ENCODE results near the gene CLCN1.
A peak's percentile ranks its signal among the peaks of the same experiment; 100 is the strongest.

DNA sequence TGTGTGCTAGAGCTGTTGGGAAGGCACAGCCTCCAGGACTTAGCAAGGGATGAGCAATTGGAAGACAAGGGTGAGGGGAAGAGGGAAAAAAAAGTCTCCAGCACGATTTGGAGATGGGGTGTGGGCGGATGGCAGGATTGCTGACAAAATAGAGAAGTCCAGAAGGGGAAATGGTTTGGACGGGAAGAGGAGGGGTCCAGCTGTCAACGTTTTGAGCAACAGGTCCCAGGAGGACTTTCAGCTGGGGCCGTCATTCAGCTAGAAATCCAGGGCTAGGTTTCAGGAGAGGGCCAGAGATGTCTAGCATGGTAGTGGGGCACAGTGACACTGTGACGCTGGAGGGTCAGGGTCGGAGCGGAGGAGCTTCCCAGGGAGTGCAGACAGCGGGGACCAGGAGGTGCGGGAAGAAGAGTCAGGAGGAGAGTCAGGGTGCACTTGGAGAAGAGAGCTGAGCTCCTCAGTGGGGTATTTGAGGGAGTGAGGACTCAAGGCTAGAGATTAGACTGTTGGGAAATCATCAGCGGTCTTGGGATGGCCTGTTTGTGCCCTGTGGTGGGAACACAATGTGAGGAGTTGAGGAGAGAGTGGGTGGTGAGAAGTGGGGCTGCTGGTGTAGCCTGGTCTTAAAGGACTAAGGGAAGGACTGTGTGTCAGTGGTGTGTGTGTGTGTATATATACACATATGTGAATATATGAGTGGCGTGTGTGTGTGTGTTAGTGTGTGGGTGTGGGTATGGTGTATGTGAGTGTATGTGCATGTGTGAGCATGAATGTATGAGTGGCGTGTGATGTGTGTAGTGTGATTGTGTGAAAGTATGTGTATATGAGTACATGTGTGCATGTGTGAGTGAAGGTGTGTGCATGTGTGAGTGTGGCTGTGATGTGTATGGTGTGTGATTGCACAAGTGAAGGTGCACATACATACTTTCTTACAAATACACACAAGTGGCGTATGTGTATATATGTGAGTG, 69.0 kb downstream of the CLCN1 start:
- TF ChIP-seq POLR2A (IDR thresholded peaks at IDR 0.05; ENCODE audit: control extremely low read depth in 1 of 2, low read depth in 2 of 2, low read length in 2 of 2) (peak in 1 of 2 experiments; percentile 16; a peak in 1 of 3 replicates), SIN3A (conservative IDR thresholded peaks at IDR 0.05 in 1 of 2, IDR thresholded peaks at IDR 0.05 in 1 of 2; ENCODE audit: low read depth in 1 of 2, low read length in 2 of 2) (no peak), KDM1A (IDR thresholded peaks at IDR 0.05; ENCODE audit: borderline replicate concordance, low read length) (no peak), POLR2AphosphoS5 (IDR thresholded peaks at IDR 0.05; ENCODE audit: low read depth, low read length) (peak; percentile 81; the same call in 1 of the 2 replicates)
- TF ChIP-seq, protein P1, sequence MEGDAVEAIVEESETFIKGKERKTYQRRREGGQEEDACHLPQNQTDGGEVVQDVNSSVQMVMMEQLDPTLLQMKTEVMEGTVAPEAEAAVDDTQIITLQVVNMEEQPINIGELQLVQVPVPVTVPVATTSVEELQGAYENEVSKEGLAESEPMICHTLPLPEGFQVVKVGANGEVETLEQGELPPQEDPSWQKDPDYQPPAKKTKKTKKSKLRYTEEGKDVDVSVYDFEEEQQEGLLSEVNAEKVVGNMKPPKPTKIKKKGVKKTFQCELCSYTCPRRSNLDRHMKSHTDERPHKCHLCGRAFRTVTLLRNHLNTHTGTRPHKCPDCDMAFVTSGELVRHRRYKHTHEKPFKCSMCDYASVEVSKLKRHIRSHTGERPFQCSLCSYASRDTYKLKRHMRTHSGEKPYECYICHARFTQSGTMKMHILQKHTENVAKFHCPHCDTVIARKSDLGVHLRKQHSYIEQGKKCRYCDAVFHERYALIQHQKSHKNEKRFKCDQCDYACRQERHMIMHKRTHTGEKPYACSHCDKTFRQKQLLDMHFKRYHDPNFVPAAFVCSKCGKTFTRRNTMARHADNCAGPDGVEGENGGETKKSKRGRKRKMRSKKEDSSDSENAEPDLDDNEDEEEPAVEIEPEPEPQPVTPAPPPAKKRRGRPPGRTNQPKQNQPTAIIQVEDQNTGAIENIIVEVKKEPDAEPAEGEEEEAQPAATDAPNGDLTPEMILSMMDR (IDR thresholded peaks at IDR 0.05; ENCODE audit: control extremely low read depth in 1 of 3, insufficient read depth in 1 of 3, low read depth in 1 of 3, low read length in 3 of 3) = no peak
